GM18526 (cell line): ENCODE measurements around the gene CACNA1B.

Source experiments
- POLR2A ChIP-seq: IDR thresholded peaks from 3 replicates; pipeline ENCODE4 v1.6.1; 2011; ENCODE audit not compliant: insufficient read length; ENCODE audit errors: extremely low read depth

Gene CACNA1B

GRCh38 chr9:137878146-137878941 lies 762 bp downstream of the CACNA1B start:
- no peak for TF ChIP-seq POLR2A

- TF ChIP-seq POLR2A: no peak
Measured at GRCh38 chr9:137879052-137879451, 1.5 kb downstream of the CACNA1B start.

GRCh38 chr9:137879566-137880150 lies 2.1 kb downstream of the CACNA1B start:
- TF ChIP-seq POLR2A: no peak

GRCh38 chr9:137880160-137880975 lies 2.8 kb downstream of the CACNA1B start:
- TF ChIP-seq POLR2A: no peak

GRCh38 chr9:137880976-137881530 lies 3.5 kb downstream of the CACNA1B start:
- TF ChIP-seq POLR2A: no peak

- no peak for TF ChIP-seq POLR2A
Measured at GRCh38 chr9:137881591-137882505, 4.3 kb downstream of the CACNA1B start.

GRCh38 chr9:137882506-137882821 lies 4.9 kb downstream of the CACNA1B start:
- TF ChIP-seq POLR2A: no peak

- no peak for TF ChIP-seq POLR2A
Measured at GRCh38 chr9:137891588-137892423, 14.2 kb downstream of the CACNA1B start.

- TF ChIP-seq POLR2A: no peak
Measured at GRCh38 chr9:137892424-137893191, 15.0 kb downstream of the CACNA1B start.

GRCh38 chr9:137893670-137894069 lies 16.1 kb downstream of the CACNA1B start:
- TF ChIP-seq POLR2A: no peak

GRCh38 chr9:137899551-137900360 lies 22.2 kb downstream of the CACNA1B start:
- no peak for TF ChIP-seq POLR2A

- TF ChIP-seq POLR2A: no peak
Measured at GRCh38 chr9:137900584-137901310, 23.2 kb downstream of the CACNA1B start.
